Effector memory CD8-positive, alpha-beta T cell (primary cell): Measurements from ENCODE around the gene CWC25.

Experiments used
- ATAC-seq: fragments of 150-1000 bp; cut with Tn5 transposase; replicated peaks from 2 replicates; pipeline ENCODE4 v1.10.0; 2021; ENCODE audit warnings: mild to moderate bottlenecking, moderate library complexity
- DNase-seq, 3 experiments: peaks; one replicate each; pipeline ENCODE4 v3.0.0; 2021
- H3K27ac Mint-ChIP-seq, 2 donors: one replicate each; pipeline ENCODE4 v1.8.0; 2022; ENCODE audit warnings: mild to moderate bottlenecking in 2 of 2, mixed read lengths in 2 of 2, moderate library complexity in 2 of 2
- H3K27me3 Mint-ChIP-seq, 2 donors: one replicate each; pipeline ENCODE4 v1.8.0; 2022; ENCODE audit warnings: mixed read lengths in 2 of 2
- H3K36me3 Mint-ChIP-seq: one replicate; pipeline ENCODE4 v1.8.0; 2022; ENCODE audit warnings: mild to moderate bottlenecking, moderate library complexity, mixed read lengths; ENCODE audit not compliant: insufficient read depth
- H3K4me1 Mint-ChIP-seq, 2 donors: one replicate each; pipeline ENCODE4 v1.8.0; 2022; ENCODE audit warnings: low read depth in 2 of 2, mixed read lengths in 2 of 2
- H3K4me3 Mint-ChIP-seq, 2 donors: one replicate each; pipeline ENCODE4 v1.8.0; 2022; ENCODE audit warnings: mild to moderate bottlenecking in 2 of 2, mixed read lengths in 2 of 2, moderate library complexity in 2 of 2
- H3K9me3 Mint-ChIP-seq, 2 donors: one replicate each; pipeline ENCODE4 v1.8.0; 2022; ENCODE audit warnings: mixed read lengths in 2 of 2

Gene CWC25

GRCh38 chr17:38751808-38752307, 73.3 kb downstream of the CWC25 start:
- H3K4me1 Mint-ChIP-seq = peaks cover 28 to 43% of the 10 kb centered on the region in 2 donors
- H3K27me3 Mint-ChIP-seq = peaks cover 23 to 40% of the 10 kb centered on the region in 2 donors
- peak; percentile 48 for ATAC-seq
- peak; percentile 84 to 88 (median 86) for DNase-seq
- peaks cover 47% of the 10 kb centered on the region for H3K36me3 Mint-ChIP-seq
- H3K9me3 Mint-ChIP-seq = no peaks in the 10 kb centered on the region
- H3K4me3 Mint-ChIP-seq = peak overlapping the region; percentile 86 to 90
- H3K27ac Mint-ChIP-seq = peak overlapping the region; percentile 92 to 100

DNA sequence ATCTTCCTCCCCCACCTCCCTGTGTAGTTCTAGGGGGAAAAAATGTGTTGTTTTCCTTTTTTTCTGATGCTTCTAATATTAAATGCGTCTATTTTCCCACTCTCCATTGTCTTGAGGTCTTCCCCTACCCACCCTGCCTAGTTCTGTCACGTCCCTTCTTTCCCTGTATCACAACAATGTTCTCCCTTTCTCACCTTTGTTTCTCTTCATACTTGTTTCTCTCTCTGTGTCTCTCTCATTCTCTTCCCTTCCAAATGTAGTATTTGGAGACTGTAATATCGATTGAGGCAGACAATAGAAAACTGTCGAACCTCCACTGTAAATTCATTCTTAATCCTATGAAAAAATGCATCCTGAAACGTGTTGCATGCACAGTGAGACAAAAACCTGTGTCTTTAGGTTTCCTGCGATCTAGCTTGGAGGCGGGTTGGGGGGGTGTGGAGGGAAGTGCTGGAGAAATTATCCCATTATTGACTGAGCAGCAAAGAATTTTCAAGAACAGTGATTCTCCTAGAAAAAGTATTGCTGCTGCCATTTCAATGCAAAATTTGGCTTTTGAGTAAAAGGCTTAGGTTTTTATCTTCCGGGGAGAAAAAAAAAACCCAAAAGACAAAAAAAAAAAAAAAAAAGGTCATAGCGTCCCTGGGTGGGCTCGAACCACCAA, 73.8 kb downstream of the CWC25 start:
- DNase-seq = no peak
- Mint-ChIP-seq H3K9me3 (no peaks in the 10 kb centered on the region), H3K27ac (peak overlapping the region; percentile 92 to 100), H3K4me3 (peak overlapping the region; percentile 86 to 90), H3K4me1 (peaks cover 29 to 49% of the 10 kb centered on the region in 2 donors), H3K27me3 (peaks cover 28 to 45% of the 10 kb centered on the region in 2 donors), H3K36me3 (peaks cover 41% of the 10 kb centered on the region)
- no peak for ATAC-seq
